Measurements from ENCODE around the gene PRR18.

Gene PRR18

DNA sequence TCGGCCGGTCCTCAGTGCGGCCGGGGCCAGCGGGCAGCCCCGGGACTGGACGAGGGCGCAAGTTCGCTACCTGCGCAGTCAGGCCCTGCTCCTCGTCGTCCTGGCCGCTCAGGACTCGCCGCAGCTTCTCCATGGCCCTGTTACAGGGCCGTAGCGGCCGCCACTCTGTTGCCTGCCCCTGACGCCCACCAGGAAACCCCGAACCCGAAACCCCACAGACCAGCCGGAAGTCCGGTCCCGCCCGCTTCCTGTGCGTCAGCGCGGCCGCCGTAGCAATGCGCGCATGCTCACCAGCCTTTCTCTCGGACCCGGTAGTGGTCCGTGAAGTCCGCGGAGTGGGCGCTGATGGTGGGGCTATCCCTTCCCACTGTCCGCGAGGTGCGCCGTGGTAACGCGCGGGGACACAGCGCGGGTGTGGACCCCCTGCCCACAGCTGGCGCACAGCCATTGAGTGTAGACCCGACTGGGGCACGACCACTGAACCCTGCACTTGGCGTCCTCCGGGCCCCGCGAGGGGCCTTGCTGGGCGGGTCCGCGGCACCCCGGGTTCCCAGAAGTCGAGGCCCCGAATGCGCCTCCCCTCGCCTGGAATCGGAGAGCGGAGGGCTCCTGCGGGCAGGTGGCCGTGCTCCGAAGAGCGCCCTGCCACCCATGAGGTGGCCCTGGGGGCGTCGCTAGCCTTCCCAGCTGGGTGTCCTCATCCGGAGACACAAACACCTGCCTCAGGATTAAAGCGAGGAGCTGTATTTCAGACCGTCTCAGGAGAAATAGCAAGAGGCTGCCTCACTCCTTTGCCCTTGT is 34.4 kb upstream of the PRR18 start, which contains the start of gene SFT2D1:
Gene SFT2D1 (minus strand): TSS at position 197 of the 801 bp plus-strand sequence. CDS start 64 bp downstream, at position 133.
- H3K4me3 ChIP-seq (ENCODE audit: low read length): peak within 1 kb of the TSS; percentile 99
- peak; percentile 76 for DNase-seq (ENCODE audit: low read depth)
- TF ChIP-seq, protein P1, sequence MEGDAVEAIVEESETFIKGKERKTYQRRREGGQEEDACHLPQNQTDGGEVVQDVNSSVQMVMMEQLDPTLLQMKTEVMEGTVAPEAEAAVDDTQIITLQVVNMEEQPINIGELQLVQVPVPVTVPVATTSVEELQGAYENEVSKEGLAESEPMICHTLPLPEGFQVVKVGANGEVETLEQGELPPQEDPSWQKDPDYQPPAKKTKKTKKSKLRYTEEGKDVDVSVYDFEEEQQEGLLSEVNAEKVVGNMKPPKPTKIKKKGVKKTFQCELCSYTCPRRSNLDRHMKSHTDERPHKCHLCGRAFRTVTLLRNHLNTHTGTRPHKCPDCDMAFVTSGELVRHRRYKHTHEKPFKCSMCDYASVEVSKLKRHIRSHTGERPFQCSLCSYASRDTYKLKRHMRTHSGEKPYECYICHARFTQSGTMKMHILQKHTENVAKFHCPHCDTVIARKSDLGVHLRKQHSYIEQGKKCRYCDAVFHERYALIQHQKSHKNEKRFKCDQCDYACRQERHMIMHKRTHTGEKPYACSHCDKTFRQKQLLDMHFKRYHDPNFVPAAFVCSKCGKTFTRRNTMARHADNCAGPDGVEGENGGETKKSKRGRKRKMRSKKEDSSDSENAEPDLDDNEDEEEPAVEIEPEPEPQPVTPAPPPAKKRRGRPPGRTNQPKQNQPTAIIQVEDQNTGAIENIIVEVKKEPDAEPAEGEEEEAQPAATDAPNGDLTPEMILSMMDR (conservative IDR thresholded peaks at IDR 0.05; ENCODE audit: low read length): no peak

DNA sequence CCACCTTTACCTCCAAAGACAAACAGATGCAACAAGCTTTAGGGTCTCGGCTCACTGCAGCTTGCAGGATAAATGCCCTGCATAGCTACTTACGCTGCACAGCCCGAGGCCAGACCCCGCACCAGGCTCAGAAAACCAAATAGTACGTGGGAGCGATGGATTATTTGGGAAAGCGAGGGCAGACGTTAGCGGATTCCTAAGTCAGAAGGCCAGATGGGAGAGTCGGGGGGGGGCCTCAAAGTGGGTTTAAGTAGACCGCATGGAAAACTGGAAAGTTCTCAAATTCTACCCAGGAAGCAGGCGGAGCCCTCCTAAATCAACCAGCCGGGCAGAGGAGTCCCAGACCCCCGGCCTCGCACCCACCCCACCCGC is 33.8 kb upstream of the PRR18 start:
- TF ChIP-seq, protein P1 (conservative IDR thresholded peaks at IDR 0.05; ENCODE audit: low read length): no peak
- peak; percentile 30 for DNase-seq (ENCODE audit: low read depth)
- peak overlapping the region; percentile 99 for H3K4me3 ChIP-seq (ENCODE audit: low read length)

DNA sequence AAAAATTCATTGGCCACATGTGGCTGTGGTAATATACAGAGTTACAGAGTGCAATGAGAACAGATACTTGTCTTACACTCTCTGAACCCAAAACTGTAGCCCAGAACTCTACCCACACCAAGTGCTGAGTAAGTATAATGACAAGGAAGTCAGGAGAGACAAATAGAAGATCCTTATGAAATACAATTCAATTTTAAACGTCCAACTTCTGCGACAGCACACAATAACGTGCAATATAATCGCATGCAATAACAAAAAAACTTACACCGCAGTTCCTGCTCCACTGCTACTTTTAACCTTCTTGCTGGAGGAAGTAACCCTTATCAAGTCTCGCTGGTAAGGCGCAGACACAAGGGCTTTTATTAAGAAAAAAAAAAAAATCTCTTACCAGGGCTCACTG is 33.3 kb upstream of the PRR18 start:
- DNase-seq (ENCODE audit: low read depth): no peak
- H3K4me3 ChIP-seq (ENCODE audit: low read length): peak overlapping the region; percentile 99
- TF ChIP-seq, protein P1 (conservative IDR thresholded peaks at IDR 0.05; ENCODE audit: low read length): no peak

DNA sequence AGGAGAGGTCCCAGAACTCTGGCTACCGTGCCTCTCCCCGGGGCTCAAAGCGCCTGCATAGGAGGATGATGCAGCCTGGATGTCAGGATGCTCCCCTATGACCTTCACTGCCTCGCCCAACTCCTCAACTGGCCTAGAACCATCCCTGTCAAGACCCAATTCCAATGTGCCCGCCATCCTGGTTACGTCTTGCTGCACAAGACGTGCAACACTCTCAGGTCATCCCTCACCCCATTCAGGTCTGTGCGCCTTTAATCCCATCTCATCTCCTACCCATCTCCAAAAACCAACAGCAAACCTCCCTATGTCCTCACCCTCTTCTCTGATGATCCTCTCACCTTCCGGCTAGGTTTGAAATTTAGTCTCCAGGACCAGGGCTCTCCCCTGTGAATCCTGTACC is 30.7 kb upstream of the PRR18 start:
- no peak overlapping the region for H3K4me3 ChIP-seq (ENCODE audit: low read length)
- TF ChIP-seq, protein P1 (conservative IDR thresholded peaks at IDR 0.05; ENCODE audit: low read length): no peak
- DNase-seq (ENCODE audit: low read depth): no peak

DNA sequence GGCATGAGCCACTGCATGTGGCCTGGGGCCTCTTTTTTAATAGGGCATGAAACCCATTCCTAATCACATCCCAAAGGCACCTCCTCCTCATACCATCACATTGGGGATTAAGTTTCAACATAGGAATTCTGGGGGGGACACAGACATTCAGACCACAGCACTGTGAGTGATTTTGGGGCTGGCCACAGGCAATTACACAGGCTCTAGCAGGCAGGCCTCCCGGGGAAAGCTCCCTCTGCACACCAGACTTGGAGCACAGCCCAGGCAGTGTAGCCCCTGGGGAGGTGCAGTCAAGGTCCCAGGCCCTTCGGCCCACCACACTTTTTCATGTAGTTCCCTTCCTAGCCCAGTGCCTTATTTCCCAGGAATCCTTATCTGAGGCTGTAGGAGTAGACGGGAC is 28.7 kb upstream of the PRR18 start:
- DNase-seq (ENCODE audit: low read depth): no peak
- H3K4me3 ChIP-seq (ENCODE audit: low read length): no peak overlapping the region
- TF ChIP-seq, protein P1 (conservative IDR thresholded peaks at IDR 0.05; ENCODE audit: low read length): no peak

DNA sequence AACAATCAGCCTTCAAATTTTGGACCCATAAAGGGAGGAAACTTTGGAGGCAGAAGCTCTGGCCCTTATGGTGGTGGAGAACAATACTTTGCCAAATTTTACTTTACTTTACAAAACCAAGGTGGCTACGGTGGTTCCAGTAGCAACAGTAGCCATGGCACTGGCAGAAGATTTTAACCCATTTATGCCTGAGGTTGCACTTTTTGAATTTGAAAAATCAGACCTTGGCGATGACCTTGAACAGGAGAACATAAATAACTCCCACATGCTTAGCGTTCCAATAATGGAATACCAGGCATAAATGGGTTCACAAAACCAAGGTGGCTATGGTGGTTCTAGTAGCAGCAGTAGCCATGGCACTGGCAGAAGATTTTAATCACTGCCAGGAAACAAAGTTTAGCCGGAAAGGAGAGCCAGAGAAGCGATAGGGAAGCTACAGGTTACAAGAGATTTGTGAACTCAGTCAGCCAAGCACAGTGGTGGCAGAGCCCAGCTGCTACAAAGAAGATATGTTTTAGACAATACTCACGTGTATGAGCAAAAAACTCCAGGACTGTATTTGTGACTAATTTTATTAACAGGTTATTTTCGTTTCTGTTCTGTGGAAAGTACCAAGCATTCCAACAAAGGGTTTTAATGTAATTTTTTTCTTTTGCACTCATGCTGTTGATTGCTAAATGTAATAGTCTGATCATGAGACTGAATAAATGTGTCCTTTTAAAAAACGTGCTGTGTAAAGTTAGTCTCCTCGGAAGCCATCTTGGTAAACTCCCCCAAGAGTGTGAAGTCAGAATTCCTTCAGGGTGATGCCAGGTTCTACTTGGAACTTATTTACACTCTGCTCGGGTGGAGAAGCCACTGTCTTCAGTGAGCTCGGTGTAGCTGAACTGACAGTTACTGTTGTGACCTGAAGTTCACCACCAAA is 27.4 kb upstream of the PRR18 start:
- no peak for DNase-seq (ENCODE audit: low read depth)
- H3K4me3 ChIP-seq (ENCODE audit: low read length): no peak overlapping the region
- TF ChIP-seq, protein P1 (conservative IDR thresholded peaks at IDR 0.05; ENCODE audit: low read length): no peak
